ENCODE measurements around the gene ARRB2. TPM values are rescaled to one million over a fixed set of nuclear protein-coding genes. Genes with fewer than 3 reads are reported as not detected.
A peak's percentile ranks its signal among the peaks of the same experiment; 100 is the strongest.
"Not testable (repeated sequence)": the region's sequence is repeated elsewhere in the genome, so short reads cannot be mapped to it uniquely, and the experiment has no call there.

The ARRB2 gene
- total RNA-seq (ENCODE audit: insufficient read depth, low replicate concordance) = 3.1 TPM

DNA sequence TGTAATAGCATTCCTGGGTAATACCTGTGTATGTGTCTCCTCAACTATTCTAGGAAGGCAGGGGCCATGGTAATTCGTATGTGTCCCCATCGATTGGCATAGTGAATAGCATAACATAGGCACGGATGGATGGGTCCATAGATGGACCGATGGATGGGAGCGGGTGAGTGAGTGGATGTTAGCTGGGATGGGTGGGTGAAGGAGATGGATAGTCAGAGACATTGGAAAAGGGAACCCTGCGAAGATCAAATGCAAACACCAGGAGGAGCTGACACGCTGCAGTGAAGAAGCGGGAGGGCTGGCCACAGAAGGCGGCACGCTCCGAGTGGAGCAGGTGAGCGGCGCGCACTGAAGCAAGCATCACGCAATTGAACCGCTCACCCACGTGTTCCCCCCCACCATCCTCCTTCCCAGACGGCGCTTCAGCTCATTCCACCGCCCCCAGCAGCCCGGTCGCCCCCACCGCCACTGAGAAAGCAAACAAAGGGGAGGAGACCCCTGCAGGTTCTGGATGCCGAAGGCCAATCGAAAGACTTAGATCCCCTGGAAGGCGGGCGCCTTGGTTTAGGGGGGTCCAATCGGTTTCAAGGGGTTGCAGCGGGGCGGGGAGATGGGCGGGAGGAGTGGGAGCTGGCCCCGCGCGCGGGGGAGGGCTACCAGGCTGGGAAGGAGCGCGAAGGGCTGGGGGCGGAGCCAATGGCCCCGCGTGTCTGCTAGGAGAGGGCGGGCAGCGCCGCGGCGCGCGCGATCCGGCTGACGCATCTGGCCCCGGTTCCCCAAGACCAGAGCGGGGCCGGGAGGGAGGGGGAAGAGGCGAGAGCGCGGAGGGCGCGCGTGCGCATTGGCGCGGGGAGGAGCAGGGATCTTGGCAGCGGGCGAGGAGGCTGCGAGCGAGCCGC is at the start of gene ARRB2:
TSS of gene ARRB2 (plus strand) at position 839 of the 899 bp plus-strand sequence. CDS start 90 bp downstream, outside the sequence.
- DNase-seq (ENCODE audit: low spot score) = peak; percentile 99

DNA sequence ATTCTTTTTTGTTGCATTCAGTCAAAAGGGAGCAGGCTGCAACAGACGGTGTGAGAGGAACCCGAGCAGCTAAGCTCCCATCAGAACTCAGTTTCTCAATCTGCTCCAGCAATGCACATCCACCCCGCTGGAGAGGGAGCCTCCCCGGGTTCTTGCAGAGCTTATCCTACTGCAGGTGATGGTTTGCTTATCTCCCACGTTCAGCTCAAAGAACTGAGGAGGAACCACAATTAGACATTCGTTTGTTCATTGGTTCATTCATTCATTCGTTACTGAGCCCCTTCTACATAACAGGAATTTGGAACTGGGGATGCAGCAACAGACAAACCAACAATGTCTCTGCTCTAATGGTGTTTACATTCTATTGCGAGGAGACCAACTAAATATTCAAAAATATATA is 46.7 kb upstream of the ARRB2 start:
- DNase-seq (ENCODE audit: low spot score) = no peak

- no peak for DNase-seq (ENCODE audit: low spot score)
Measured at GRCh38 chr17:4664230-4664629, 46.2 kb upstream of the ARRB2 start.

DNA sequence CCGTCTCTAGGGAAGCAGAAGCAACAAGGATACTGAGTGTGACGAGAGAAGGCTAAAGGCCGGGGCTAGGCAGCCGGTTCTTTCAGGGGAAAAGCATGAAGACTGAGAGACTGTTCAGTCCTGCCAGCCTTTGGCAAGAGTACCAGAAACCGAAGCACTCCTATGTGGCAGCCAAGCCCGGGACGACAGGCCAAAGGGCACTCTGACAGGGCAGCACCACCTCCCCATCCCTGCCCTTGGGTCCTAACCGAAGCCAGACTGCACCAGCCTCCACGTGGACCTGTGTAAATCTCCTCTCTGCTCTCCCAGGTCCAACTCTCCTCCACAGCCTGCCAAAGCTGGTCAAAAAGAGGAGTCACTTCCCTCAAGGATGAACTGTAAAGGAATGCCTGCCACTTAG is 45.4 kb upstream of the ARRB2 start:
- no peak for DNase-seq (ENCODE audit: low spot score)

DNA sequence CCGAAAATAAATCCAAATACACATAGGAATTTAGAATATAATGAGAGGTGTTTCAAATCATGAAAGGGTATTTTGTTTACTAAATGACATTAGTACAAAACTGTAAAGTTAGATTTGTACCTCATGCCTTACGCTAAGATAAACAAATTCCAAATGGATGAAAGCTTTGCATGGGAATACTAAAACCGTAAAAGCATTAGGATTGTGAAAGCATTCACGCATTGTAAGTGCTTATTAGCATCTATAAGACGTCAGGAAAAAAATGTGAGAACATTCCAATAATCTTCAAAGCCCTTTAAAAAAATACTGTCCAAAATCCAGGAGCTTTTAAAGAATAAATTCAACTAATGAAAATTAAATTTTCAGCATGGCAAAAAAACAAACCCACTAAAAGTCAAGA is 44.1 kb upstream of the ARRB2 start:
- no peak for DNase-seq (ENCODE audit: low spot score)

- DNase-seq (ENCODE audit: low spot score) = no peak
Measured at GRCh38 chr17:4667166-4667565, 43.3 kb upstream of the ARRB2 start.

GRCh38 chr17:4672055-4672630 is 38.3 kb upstream of the ARRB2 start:
- DNase-seq (ENCODE audit: low spot score) = no peak

- DNase-seq (ENCODE audit: low spot score) = no peak
Measured at GRCh38 chr17:4672751-4673150, 37.7 kb upstream of the ARRB2 start.

GRCh38 chr17:4673169-4673568 is 37.3 kb upstream of the ARRB2 start:
- DNase-seq (ENCODE audit: low spot score) = no peak

GRCh38 chr17:4673986-4674684 is 36.3 kb upstream of the ARRB2 start:
- DNase-seq (ENCODE audit: low spot score) = no peak

DNA sequence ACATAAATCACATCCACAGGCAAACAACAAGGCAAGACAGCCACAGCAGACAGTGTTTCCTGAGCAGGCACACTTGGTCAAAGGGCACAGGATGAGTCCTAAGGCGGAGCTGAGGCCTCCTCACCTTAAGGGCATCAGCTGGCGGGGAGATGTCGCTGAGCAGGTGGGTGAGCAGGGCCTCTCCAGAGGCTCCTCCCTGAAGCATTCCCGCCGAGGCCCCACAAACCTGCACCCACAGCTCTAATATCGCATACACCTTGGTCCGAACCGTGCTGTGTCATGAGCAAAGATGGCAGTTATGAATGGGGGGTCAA is 35.8 kb upstream of the ARRB2 start:
- DNase-seq (ENCODE audit: low spot score) = no peak

- no peak for DNase-seq (ENCODE audit: low spot score)
Measured at GRCh38 chr17:4675791-4676190, 34.6 kb upstream of the ARRB2 start.

DNA sequence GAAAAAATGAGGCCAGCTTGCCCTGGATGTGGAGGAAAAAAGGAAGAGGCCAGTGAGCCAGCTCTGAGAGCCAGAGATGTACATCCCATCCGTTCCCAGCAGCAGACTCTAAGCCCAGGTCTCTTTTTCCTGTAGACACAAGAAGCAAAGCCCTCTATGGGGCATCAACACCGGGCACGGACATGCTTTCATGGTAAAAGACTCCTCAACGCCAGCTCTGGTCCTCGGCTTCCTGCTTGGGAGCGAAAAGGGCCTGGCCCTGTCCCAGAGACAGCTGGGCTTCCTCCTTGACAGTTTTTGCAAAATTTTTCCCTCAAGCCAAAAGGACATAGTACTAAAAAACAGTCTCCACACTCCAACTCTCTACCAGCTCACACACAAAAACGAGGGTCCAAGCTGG is 33.6 kb upstream of the ARRB2 start:
- no peak for DNase-seq (ENCODE audit: low spot score)

- DNase-seq (ENCODE audit: low spot score) = no peak
Measured at GRCh38 chr17:4678448-4679026, 31.9 kb upstream of the ARRB2 start.

DNA sequence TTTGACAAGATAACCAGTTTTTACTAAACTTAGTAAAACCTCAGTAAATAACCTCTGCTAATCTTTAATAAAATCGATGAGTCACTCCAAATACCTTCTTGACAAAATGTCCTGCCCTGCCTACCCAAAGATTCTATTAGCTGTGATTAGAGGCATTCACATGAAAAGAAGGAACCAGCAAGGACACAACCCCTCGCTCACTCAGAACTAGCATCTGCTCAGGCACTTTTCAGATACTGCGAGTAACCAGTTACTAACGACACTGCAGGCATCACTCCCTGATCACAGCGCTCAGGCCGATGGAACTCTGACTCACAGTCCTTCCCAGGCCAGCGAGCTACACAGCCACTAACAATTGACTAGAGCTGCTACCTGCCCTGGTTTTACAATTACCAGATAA is 30.8 kb upstream of the ARRB2 start:
- peak; percentile 18 for DNase-seq (ENCODE audit: low spot score)

- not testable (repeated sequence) for DNase-seq (ENCODE audit: low spot score)
Measured at GRCh38 chr17:4683739-4684138, 26.7 kb upstream of the ARRB2 start.

DNA sequence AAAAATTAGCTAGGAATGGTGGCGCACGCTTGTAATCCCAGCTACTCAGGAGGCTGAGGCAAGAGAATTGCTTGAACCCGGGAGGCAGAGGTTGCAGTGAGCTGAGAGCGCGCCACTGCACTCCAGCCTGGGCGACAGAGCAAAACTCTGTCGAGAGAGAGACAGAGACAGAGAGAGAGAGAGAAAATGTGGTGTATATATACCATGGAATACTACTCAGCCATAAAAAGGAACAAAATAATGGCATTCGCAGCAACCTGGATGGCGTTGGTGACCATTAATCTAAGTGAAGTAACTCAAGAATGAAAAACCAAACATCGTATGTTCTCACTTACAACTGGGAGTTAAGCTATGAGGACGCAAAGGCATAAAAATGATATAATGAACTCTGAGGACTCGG is 20.6 kb upstream of the ARRB2 start:
- DNase-seq (ENCODE audit: low spot score) = not testable (repeated sequence)

DNA sequence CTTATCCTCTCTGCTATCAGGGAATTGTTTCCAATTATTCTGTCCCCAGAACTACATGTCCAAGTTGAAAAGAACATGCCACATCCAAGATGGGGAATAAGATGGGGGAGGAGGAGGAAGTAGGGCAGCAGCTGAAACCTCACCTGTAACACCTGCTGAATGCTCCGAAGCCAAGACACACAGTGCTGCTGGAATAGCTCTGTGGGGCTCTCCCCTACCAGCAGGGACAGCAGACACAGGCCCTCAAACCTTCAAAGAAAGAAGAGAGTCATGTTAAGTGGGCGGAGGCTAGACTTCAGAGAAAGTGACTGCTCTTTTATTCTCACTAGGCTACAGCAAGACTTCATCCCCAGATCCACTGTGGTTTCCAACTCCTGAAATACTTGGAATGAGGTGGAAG is 19.7 kb upstream of the ARRB2 start:
- DNase-seq (ENCODE audit: low spot score) = no peak

- no peak for DNase-seq (ENCODE audit: low spot score)
Measured at GRCh38 chr17:4691686-4692085, 18.7 kb upstream of the ARRB2 start.

DNA sequence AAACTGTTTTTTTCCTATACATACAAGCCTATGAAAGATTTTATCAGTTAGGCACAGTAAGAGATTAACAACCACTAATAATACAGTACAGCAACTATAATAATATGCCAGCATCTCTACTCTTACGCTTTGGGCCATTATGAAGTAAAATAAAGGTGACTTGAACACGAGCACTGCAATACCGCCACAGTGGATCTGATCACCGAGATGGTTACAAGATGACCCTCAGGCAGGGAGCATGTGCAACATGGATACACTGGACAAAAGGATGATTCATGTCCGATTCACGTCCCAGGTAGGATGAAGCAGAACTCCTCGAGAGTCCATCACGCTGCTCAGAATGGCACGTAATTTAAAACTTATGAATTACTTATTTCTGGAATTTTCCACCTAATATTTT is 17.0 kb upstream of the ARRB2 start:
- no peak for DNase-seq (ENCODE audit: low spot score)

- no peak for DNase-seq (ENCODE audit: low spot score)
Measured at GRCh38 chr17:4696437-4696805, 14.0 kb upstream of the ARRB2 start.

GRCh38 chr17:4699401-4700056 is 10.9 kb upstream of the ARRB2 start:
- DNase-seq (ENCODE audit: low spot score) = not testable (repeated sequence)
